Panc1 (cell line): ENCODE results near the gene KCNAB3. TPM values are rescaled to one million over a fixed set of nuclear protein-coding genes. Genes with fewer than 3 reads are reported as not detected.

Experiments used
- ATAC-seq: fragments of 200-7000 bp; cut with Tn5 transposase; 2 replicates; pipeline ENCODE4 v1.9.1; 2020; ENCODE audit warnings: mild to moderate bottlenecking, moderate library complexity
- BruUV-seq: library from RNA; stranded (reverse); fragments of 400-500 nt; replicated peaks from 2 replicates; lab custom pipeline; 2021; lab: Mats Ljungman, UMichigan
- CTCF ChIA-PET: fragments of 300-600 bp; sonication (Branson Sonifier 250); formaldehyde crosslinking; loops from one replicate; lab custom pipeline; 2022; ENCODE audit warnings: antibody characterized with exemption; lab: Charles Lee
- POLR2A ChIA-PET: fragments of 300-600 bp; sonication (Branson Sonifier 250); formaldehyde crosslinking; loops from one replicate; lab custom pipeline; 2022; ENCODE audit warnings: antibody characterized with exemption; lab: Charles Lee
- DNase-seq: peaks from one replicate; pipeline ENCODE4 v3.0.0-alpha.2; 2010; ENCODE audit warnings: low read depth, low spot score
- H3K27ac ChIP-seq: 2 replicates; pipeline ENCODE4 v1.5.1; 2011; ENCODE audit warnings: mild to moderate bottlenecking, low read length, inconsistent platforms
- H3K27me3 ChIP-seq: fragments of 200-500 bp; sonication (Bioruptor generic); 2 replicates; pipeline ENCODE4 v1.6.0; 2014; ENCODE audit warnings: low read length, inconsistent platforms; ENCODE audit not compliant: control insufficient read depth, insufficient read depth
- H3K36me3 ChIP-seq: fragments of 200-500 bp; sonication (Bioruptor generic); 2 replicates; pipeline ENCODE4 v1.5.1; 2014; ENCODE audit warnings: inconsistent platforms, mild to moderate bottlenecking, low read length, moderate library complexity; ENCODE audit not compliant: control insufficient read depth, insufficient read depth
- H3K4me1 ChIP-seq: 2 replicates; pipeline ENCODE4 v1.5.1; 2011; ENCODE audit warnings: inconsistent platforms, mild to moderate bottlenecking, low read length, moderate library complexity; ENCODE audit not compliant: control insufficient read depth, insufficient read depth
- H3K4me3 ChIP-seq, 2 experiments: 2 replicates each; pipeline ENCODE4 v1.5.1; 2011 to 2012; ENCODE audit warnings: low read depth in 2 of 2, low read length in 2 of 2, mild to moderate bottlenecking in 2 of 2, inconsistent platforms in 1 of 2, moderate library complexity in 1 of 2
- H3K9me3 ChIP-seq: fragments of 200-500 bp; sonication (Bioruptor generic); 2 replicates; pipeline ENCODE4 v1.5.1; 2014; ENCODE audit warnings: low read depth, mild to moderate bottlenecking, inconsistent platforms, low read length, moderate library complexity; ENCODE audit not compliant: control insufficient read depth, insufficient read depth
- CTCF ChIP-seq: fragments of 450-650 bp; IDR thresholded peaks from 2 replicates; pipeline ENCODE4 v1.5.1; 2017; ENCODE audit warnings: mild to moderate bottlenecking
- SIN3A ChIP-seq: IDR thresholded peaks from 2 replicates; pipeline ENCODE4 v1.6.1; 2012; ENCODE audit warnings: low read depth, mild to moderate bottlenecking, low read length, moderate library complexity, borderline replicate concordance; ENCODE audit not compliant: insufficient read depth
- TCF7L2 ChIP-seq: IDR thresholded peaks from 2 replicates; pipeline ENCODE4 v1.6.1; 2011; ENCODE audit warnings: mild to moderate bottlenecking, low read depth, low read length, inconsistent platforms
- in situ Hi-C: cut with HindIII; loops from 2 replicates; pipeline ENCODE4 v1.10.0; 2016; ENCODE audit warnings: low sequenced_read_pairs, low pct_unique_long_range_greater_than_20kb
- intact Hi-C: fragments of 100-400 bp; cut with micrococcal nuclease; formaldehyde crosslinking; loops from one replicate; pipeline ENCODE4 v1.10.0; 2022; ENCODE audit not compliant: unreplicated experiment
- total RNA-seq: library from RNA; stranded (reverse); gene quantifications from one replicate; pipeline ENCODE4 v1.2.1, GENCODE V29; 2021; ENCODE audit not compliant: unreplicated experiment

The KCNAB3 gene
- total RNA-seq, 1 experiment from 2014 or later, result 3.5 TPM

DNA sequence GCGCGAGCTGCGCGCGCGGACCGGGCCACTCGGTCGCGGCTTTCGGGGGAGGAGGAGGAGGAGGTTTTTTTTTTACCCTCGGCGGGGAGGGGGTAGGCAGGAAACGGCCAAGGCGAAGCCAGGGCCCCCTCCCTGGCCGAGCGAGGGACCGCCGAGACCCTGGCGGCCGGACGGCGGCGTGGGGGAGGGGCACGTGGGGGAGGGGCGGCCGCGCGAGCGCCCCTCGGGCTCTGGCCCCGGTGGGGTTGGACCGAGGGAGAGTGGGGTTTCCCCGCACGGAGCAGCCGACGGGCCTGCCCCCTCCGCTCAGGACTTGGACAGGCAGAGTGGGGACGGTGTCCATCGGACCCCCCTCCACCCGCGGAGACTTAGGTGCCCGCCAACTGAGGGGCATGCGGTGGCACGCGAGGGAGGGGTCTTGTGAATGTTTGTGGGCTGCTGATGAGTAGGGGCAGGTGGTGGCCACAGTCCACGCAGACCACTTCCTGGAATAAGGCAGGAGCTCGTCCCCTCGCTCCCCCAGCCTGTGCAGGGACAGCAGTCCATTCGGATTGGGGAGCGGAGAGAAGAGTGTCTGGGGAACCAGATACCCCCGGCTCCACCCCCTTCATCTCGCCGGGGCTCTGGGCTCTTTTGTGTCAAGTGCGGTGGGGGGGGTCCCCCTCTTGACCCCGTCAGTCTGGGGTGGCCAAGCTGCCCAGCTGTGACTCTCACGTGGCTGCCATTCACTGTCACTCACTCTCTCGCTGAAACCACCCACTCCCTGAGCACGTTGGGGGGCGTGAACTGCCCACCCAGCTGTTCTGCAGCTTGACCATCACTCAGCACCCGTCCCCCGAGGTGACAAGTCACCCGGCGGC lies 44.1 kb downstream of the KCNAB3 start:
- BruUV-seq, result no TSS peak
- ChIA-PET POLR2A (interaction anchor here (0.7 kb wide), 1 partner anchor 22 kb away, joined by 10 read pairs; no protein-coding TSS in a partner anchor), CTCF (interaction anchor here (0.6 kb wide), 1 partner anchor 23 kb away, joined by 9 read pairs; no protein-coding TSS in a partner anchor)
- Histone ChIP-seq H3K4me1 (peaks cover 34% of the 10 kb centered on the region), H3K4me3 (peak overlapping the region; percentile 63 to 77), H3K27ac (peak overlapping the region; percentile 96), H3K36me3 (no peaks in the 10 kb centered on the region; the same call in 1 of the 2 replicates), H3K27me3 (no peaks in the 10 kb centered on the region), H3K9me3 (no peaks in the 10 kb centered on the region)
- intact Hi-C loops (no loop called here), in situ Hi-C loops (no loop called here)
- DNase-seq, result no peak
- peak; percentile 33 for ATAC-seq
- no peak for TF ChIP-seq TCF7L2
- peak; percentile 48; the same call in 1 of the 2 replicates for TF ChIP-seq SIN3A

DNA sequence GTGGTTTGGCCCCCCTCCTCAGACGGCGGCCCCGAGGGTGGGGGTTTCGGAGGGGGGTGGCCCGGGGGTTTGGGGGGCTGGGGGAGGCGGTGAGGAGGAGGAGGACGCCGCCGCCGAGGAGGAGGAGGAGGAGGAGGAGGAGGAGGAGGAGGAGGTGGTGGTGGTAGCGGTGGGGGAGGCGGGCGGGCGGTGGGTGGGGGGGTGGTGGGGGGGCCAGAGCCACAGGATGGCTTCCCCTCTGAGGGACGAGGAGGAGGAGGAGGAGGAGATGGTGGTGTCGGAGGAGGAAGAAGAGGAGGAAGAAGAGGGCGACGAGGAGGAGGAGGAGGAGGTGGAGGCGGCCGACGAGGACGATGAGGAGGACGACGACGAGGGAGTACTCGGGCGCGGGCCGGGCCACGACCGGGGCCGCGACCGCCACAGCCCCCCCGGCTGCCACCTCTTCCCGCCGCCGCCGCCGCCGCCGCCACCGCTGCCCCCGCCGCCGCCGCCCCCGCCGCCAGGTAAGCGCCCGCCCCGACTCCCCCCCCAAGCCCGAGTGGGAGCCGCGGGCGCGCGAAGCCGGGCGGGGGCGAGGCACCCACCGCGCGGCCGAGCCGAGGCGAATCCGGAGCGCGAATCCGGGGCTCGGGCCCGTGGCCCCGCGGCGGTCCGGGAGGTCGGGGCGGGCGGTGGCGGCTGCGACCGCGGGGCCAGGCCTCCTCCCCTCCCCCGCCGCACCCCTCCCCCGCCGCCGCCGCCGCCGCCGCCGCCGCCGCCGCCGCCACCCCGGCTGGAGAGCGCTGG lies 44.9 kb downstream of the KCNAB3 start:
- in situ Hi-C loops (no loop called here), intact Hi-C loops (no loop called here)
- Histone ChIP-seq H3K4me3 (peak overlapping the region; percentile 63 to 77), H3K9me3 (no peaks in the 10 kb centered on the region), H3K4me1 (peaks cover 33% of the 10 kb centered on the region), H3K27me3 (no peaks in the 10 kb centered on the region), H3K36me3 (peaks cover 2% of the 10 kb centered on the region; the same call in 1 of the 2 replicates), H3K27ac (no peak overlapping the region)
- ATAC-seq (no peak), DNase-seq (no peak)
- CTCF ChIA-PET, result no interaction called here
- no TSS peak for BruUV-seq
- 0 out of 2 replicates have a peak, but pooled peaks have one; percentile 11 for TF ChIP-seq SIN3A
- no peak for TF ChIP-seq CTCF
- POLR2A ChIA-PET, result interaction anchor here (0.7 kb wide), 1 partner anchor 21 kb away, joined by 10 read pairs; no protein-coding TSS in a partner anchor

GRCh38 chr17:7883781-7884386 lies 45.8 kb downstream of the KCNAB3 start:
- peaks cover 2% of the 10 kb centered on the region; the same call in 1 of the 2 replicates for H3K36me3 ChIP-seq
- H3K4me3 ChIP-seq, result peak overlapping the region; percentile 16 to 33
- ChIA-PET POLR2A (interaction anchor here (0.6 kb wide), 1 partner anchor 269 kb away, joined by 3 read pairs; no protein-coding TSS in a partner anchor), CTCF (interaction anchor here (0.6 kb wide), 1 partner anchor 48 kb away, joined by 3 read pairs; the partner anchor contains the start of gene CNTROB)
- no TSS peak for BruUV-seq
- no peaks in the 10 kb centered on the region for H3K27me3 ChIP-seq
- intact Hi-C loops (no loop called here), in situ Hi-C loops (no loop called here)
- H3K27ac ChIP-seq, result peak overlapping the region; percentile 77; the same call in 1 of the 2 replicates
- ATAC-seq (no peak), DNase-seq (no peak)
- H3K9me3 ChIP-seq, result no peaks in the 10 kb centered on the region
- TF ChIP-seq SIN3A, result no peak
- H3K4me1 ChIP-seq, result peaks cover 24% of the 10 kb centered on the region
